ENCODE measurements around the gene HSPB9.

HSPB9 gene

GRCh38 chr17:42122371-42123303 lies at the start of gene HSPB9:
TSS of gene HSPB9 (plus strand) at chr17:42122804. CDS start at chr17:42122851, 47 bp downstream.
- TF ChIP-seq CTCF (IDR thresholded peaks at IDR 0.05; ENCODE audit: extremely low read depth, insufficient read depth, missing control alignments), result no peak
- in situ Hi-C loops (cut with MboI; ENCODE audit: low pct_unique_long_range_greater_than_20kb, low sequenced_read_pairs, unreplicated experiment), result loop anchor here (25.0 kb wide), 1 partner anchor 385 kb away; the partner anchor contains the start of gene HAP1
- no peak for DNase-seq (ENCODE audit: low spot score)

DNA sequence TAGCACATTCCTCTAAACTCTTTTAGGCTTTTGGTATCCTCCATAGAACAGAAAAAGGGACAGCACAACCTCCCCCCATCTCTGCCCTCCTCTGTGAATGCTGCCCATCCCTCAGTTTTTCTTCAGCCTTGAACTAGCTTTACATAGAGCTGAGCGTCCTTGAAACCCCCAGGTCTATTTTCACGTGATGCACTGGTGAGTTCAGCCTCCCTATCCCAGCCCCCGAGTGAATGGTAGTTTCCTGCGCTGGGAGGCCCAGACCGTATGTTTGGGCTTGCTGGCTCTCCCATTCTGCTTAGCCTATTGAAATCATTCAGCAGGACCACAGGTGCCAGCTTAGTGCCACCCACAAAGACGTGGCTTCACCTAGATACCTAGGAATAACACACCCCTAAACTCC lies 46.8 kb upstream of the HSPB9 start:
- in situ Hi-C loops (cut with MboI; ENCODE audit: low pct_unique_long_range_greater_than_20kb, low sequenced_read_pairs, unreplicated experiment), result no loop called here
- TF ChIP-seq CTCF (IDR thresholded peaks at IDR 0.05; ENCODE audit: extremely low read depth, insufficient read depth, missing control alignments), result no peak

GRCh38 chr17:42076797-42077559 lies 45.6 kb upstream of the HSPB9 start:
- DNase-seq (ENCODE audit: low spot score), result no peak
- in situ Hi-C loops (cut with MboI; ENCODE audit: low pct_unique_long_range_greater_than_20kb, low sequenced_read_pairs, unreplicated experiment), result no loop called here
- TF ChIP-seq CTCF (IDR thresholded peaks at IDR 0.05; ENCODE audit: extremely low read depth, insufficient read depth, missing control alignments), result no peak

More for the DNA sequence above, 46.8 kb upstream of the HSPB9 start:
- no peak for DNase-seq (ENCODE audit: low spot score)

DNA sequence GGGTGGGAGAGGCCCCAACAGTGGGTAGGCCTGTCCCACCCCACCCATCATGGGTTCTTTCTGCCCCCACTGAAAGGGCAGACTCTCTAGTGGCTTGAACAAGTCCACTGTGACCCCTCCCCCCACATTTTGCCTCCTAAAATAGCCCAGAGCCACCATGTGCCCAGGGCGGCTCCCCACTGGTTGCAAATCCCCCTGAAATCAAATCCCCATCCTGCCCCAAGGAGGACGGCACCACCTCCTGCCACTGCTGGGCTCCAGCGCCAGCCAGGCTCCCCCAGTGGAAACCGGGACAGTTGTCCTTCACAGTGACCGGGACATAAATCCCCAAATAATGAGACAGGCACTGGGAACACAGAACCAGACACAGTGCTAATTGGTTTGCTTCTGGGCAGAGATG lies 44.8 kb upstream of the HSPB9 start:
- no peak for DNase-seq (ENCODE audit: low spot score)
- in situ Hi-C loops (cut with MboI; ENCODE audit: low pct_unique_long_range_greater_than_20kb, low sequenced_read_pairs, unreplicated experiment), result no loop called here
- TF ChIP-seq CTCF (IDR thresholded peaks at IDR 0.05; ENCODE audit: extremely low read depth, insufficient read depth, missing control alignments), result no peak

GRCh38 chr17:42078396-42079043 lies 44.1 kb upstream of the HSPB9 start:
- TF ChIP-seq CTCF (IDR thresholded peaks at IDR 0.05; ENCODE audit: extremely low read depth, insufficient read depth, missing control alignments), result no peak
- in situ Hi-C loops (cut with MboI; ENCODE audit: low pct_unique_long_range_greater_than_20kb, low sequenced_read_pairs, unreplicated experiment), result no loop called here
- DNase-seq (ENCODE audit: low spot score), result no peak

GRCh38 chr17:42079541-42079940 lies 43.1 kb upstream of the HSPB9 start:
- TF ChIP-seq CTCF (IDR thresholded peaks at IDR 0.05; ENCODE audit: extremely low read depth, insufficient read depth, missing control alignments), result no peak
- no peak for DNase-seq (ENCODE audit: low spot score)
- in situ Hi-C loops (cut with MboI; ENCODE audit: low pct_unique_long_range_greater_than_20kb, low sequenced_read_pairs, unreplicated experiment), result no loop called here

All from GM13977 (cell line).